Fibroblast of skin of scalp (primary cell): Measurements from ENCODE around the gene KIF3B.
"Not testable (repeated sequence)": the region's sequence is repeated elsewhere in the genome, so short reads cannot be mapped to it uniquely, and the experiment has no call there.

ENCODE experiments used
- DNase-seq: peaks from one replicate; pipeline ENCODE4 v3.0.0-alpha.2; 2013

The KIF3B gene

DNA sequence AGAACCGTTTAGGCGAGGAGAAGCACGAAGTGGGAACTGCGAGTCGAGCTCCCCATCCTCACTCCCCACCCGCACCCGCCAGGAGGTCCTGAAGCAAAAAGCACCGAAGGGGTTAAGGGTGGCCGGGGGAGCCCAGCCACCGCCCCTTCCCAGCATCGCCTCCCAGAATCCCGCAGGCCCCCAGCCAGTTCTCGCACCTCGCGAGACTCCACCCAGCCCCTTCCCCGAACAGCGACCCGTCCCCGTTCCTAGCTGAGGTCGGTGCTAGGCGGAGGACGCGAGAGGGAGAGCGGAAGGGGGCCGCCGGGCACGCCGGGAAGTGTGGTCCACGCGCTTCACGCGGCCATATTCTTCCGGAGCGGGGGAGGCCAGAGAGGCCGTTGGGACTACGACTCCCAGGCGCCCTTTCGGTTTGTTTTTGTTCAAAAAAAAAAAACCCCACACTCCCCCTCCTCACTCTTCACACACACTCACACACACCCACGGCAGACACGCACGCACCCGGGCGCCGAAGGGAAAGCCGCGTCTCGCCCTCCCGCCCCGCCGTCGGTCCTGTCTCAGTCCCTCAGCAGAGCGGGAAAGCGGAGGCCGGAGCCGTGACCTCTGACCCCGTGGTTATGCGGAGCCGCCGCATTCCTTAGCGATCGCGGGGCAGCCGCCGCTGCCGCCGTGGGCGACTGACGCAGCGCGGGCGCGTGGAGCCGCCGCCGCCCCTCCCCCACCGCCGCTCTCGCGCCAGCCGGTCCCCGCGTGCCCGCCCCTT lies 80.6 kb downstream of the KIF3B start, which contains the start of gene ASXL1:
Gene ASXL1 (plus strand): TSS at position 463 of the 763 bp plus-strand sequence. CDS start 445 bp downstream, outside the sequence.
- DNase-seq: peak; percentile 99

DNA sequence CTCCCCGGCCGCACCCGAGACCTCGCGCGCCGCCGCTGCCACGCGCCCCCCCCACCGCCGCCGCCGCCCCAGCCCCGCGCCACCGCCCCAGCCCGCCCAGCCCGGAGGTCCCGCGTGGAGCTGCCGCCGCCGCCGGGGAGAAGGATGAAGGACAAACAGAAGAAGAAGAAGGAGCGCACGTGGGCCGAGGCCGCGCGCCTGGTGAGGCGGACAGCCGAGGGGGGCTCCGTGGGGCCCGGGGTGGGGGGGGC lies 81.1 kb downstream of the KIF3B start:
- no peak for DNase-seq

DNA sequence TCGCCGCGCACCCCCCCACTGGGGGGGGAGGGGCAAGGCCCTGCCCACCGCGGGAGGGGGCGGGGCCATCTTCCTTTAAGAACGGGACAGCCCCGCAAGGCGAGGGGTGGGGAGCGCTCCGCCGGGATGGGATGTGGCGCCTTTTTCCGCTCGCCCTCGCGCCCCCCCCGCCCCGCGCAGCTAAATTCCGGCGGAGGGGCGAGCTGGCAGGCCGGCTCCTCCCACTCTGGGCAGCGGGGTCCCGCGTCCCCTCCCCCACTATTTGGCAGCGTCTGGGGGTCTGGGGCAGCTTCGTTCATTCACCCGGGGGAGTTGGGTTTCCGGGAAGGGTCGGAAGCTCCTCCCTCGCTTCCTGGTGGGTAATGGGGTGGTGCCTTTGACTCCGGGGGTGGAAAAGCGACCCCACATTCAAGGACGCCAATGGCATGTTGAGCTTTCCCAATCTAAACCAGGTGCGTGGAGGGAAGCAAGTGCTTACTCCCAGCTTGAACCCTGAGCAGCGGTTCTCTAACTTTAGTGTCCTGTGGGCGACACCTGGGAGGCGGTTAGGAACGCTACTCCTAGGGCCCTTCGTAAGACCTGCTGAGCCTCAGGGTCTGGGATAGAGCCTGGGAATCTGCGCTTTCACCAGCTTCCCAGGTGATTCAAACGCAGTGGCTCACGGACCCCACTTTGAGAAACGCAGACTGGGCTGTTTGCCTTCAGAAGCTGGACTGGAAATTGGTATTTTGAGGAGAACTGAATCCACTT lies 81.6 kb downstream of the KIF3B start:
- peak; percentile 74 for DNase-seq

GRCh38 chr20:32359633-32360332 lies 82.3 kb downstream of the KIF3B start:
- DNase-seq: no peak

GRCh38 chr20:32360333-32360634 lies 82.8 kb downstream of the KIF3B start:
- DNase-seq: no peak

GRCh38 chr20:32362901-32363364 lies 85.5 kb downstream of the KIF3B start:
- DNase-seq: no peak

- no peak for DNase-seq
Observed at GRCh38 chr20:32363492-32363891, 86.0 kb downstream of the KIF3B start.

GRCh38 chr20:32364554-32365208 lies 87.2 kb downstream of the KIF3B start:
- DNase-seq: no peak

GRCh38 chr20:32365564-32365963 lies 88.1 kb downstream of the KIF3B start:
- no peak for DNase-seq

GRCh38 chr20:32366380-32366779 lies 88.9 kb downstream of the KIF3B start:
- no peak for DNase-seq

DNA sequence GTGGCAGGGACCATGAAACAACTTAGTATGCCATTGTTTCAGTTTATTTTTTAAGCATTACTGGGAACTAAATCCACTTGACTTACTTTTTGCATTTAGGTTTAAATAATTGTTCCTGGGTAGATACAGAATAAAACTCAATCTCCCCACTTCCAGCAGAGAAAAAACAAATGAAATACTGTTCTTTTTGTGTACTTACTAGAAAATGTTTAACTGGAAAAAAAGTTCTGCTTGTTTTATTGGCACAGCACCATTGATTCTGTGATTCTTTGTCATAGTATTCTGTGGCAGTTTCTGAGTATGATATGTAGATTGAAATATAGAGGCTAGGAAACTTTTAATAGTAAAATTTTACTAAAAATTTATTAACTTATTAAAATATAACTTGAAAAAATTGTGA lies 90.9 kb downstream of the KIF3B start:
- DNase-seq: no peak

- DNase-seq: peak; percentile 57
Observed at GRCh38 chr20:32368925-32369324, 91.5 kb downstream of the KIF3B start.

DNA sequence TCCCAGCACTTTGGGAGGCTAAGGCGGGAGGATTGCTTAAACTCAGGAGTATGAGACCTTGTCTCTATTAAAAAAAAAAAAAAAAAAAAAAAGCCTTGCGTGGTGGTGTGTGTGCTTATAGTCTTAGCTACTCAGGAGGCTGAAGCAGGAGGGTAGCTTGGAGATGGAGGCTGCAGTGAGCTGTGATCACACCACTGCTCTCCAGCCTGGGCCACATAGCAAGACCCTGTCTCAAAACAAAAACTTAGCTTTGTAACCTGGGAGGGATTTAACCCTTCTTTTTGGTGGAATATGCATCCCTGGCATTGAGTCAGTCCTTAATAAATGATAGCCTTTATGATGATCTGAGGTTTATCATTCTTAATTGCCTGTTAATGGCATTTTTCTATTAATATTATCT lies 93.4 kb downstream of the KIF3B start:
- DNase-seq: no peak

DNA sequence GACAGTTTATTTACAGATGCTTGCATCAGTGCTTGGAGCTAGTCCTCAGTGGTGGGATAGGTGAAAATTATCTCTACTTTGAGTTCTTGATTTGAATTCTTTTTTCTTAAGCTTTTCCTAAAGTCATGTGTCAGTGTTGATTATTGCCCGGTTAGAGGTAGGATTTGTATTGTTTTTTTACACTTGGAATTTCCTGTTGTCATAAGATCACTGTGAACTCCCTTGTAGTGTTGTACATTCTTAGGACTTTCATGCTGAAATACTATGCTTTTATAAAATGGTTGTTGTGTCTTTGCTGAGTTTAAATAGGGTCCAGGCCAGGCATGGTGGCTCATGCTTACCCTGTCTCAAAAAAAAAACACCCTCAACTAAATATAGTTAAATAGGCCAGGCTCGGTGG lies 101.0 kb downstream of the KIF3B start:
- DNase-seq: no peak

- DNase-seq: not testable (repeated sequence)
Observed at GRCh38 chr20:32380037-32380436, 102.6 kb downstream of the KIF3B start.

- DNase-seq: no peak
Observed at GRCh38 chr20:32380745-32381144, 103.3 kb downstream of the KIF3B start.

DNA sequence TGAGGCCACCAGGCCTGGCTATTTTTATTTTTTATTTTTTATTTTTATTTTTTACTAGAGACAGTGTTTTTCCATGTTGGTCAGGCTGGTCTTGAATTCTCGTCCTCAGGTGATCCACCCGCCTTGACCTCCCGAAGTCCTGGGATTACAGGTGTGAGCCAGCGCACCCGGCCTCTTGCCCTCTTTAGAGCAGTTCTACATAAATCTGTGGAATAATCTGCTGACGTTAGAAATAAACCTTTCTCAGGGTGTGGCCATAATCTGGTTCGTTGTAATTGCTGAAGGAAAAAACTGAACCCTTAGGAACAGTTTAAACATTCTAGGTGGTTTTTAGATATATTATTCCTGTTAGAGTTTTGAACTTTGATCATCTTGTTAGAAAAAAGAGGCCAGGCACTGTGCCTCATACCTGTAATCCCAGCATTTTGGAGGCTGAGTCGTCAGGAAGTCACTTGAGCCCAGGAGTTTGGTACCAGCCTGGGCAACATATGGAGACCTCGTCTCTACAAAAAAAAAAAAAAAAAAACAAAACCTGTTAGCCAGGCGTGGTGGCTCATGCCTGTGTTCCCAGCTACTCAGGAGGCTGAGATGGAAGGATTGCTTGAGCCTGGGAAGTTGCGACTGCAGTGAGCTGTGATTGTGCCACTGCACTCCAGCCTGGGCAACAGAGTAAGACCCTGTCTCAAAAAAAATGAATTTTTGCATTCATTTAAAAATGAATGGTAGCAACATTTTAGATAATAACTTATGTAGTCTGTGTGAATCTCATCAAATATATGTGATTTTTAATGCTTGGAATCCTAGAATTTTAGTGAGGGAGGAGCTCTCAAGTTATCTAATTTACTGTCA lies 104.9 kb downstream of the KIF3B start:
- no peak for DNase-seq

GRCh38 chr20:32383441-32383840 lies 106.0 kb downstream of the KIF3B start:
- not testable (repeated sequence) for DNase-seq
